Esophagus (tissue), 2 donors: ENCODE measurements around the gene ZNHIT3. TPM values are rescaled to one million over a fixed set of nuclear protein-coding genes. Genes with fewer than 3 reads are reported as not detected.

Source experiments
- H3K27ac ChIP-seq, 2 donors: one replicate each; pipeline ENCODE4 v1.5.1; 2013; ENCODE audit warnings: low read depth in 2 of 2, mild to moderate bottlenecking in 2 of 2, inconsistent platforms in 1 of 2, low read length in 1 of 2, moderate library complexity in 1 of 2
- H3K27me3 ChIP-seq, 2 donors: one replicate each; pipeline ENCODE4 v1.6.1; 2013; ENCODE audit warnings: low read length in 2 of 2, control low read depth in 1 of 2, mild to moderate bottlenecking in 1 of 2; ENCODE audit not compliant: insufficient read depth in 2 of 2, control insufficient read depth in 1 of 2
- H3K36me3 ChIP-seq, 2 donors: one replicate each; pipeline ENCODE4 v1.6.1; 2013; ENCODE audit warnings: low read length in 1 of 2; ENCODE audit not compliant: control insufficient read depth in 2 of 2, insufficient read depth in 2 of 2
- H3K4me1 ChIP-seq, 2 donors: one replicate each; pipeline ENCODE4 v1.6.1; 2013; ENCODE audit warnings: low read length in 1 of 2; ENCODE audit not compliant: control insufficient read depth in 2 of 2, insufficient read depth in 2 of 2
- H3K4me3 ChIP-seq, 2 donors: one replicate each; pipeline ENCODE4 v1.5.1; 2013; ENCODE audit warnings: low read length in 2 of 2, mild to moderate bottlenecking in 2 of 2, low read depth in 1 of 2, moderate library complexity in 1 of 2
- H3K9me3 ChIP-seq, 2 donors: one replicate each; pipeline ENCODE4 v1.6.1; 2013; ENCODE audit warnings: mild to moderate bottlenecking in 2 of 2, low read depth in 1 of 2, low read length in 1 of 2, moderate library complexity in 1 of 2; ENCODE audit not compliant: control insufficient read depth in 2 of 2, insufficient read depth in 1 of 2
- WGBS, 2 donors: extraction: QIAGEN DNeasy Blood & Tissue Kit; methylation state at CpG; one replicate each; pipeline ENCODE4 v1.1.7; 2013; 5-methylcytosine and 5-hydroxymethylcytosine counted together
- polyA plus RNA-seq, 2 donors: library from polyadenylated mRNA; stranded (reverse); fragments of 200-250 nt; gene quantifications; one replicate each; pipeline ENCODE4 v1.2.3, GENCODE V29; 2013
- donor health status: healthy with polysubstance abuse.
- donor health status: Bipolar disorder and iron deficiency.

ZNHIT3 gene
- polyA plus RNA-seq, 2 donors, result 14.7 to 37.0 TPM

- Histone ChIP-seq H3K4me3 (no peak overlapping the region), H3K36me3 (no peaks in the 10 kb centered on the region), H3K27me3 (no peaks in the 10 kb centered on the region), H3K4me1 (no peaks in the 10 kb centered on the region), H3K9me3 (peaks cover 0 to 9% of the 10 kb centered on the region in 2 donors), H3K27ac (no peak overlapping the region)
- 48 to 52% methylated on average over 10 of the region's 10 CpGs for WGBS, 2 donors
Measured at GRCh38 chr17:36461330-36462110, 25.0 kb upstream of the ZNHIT3 start.

DNA sequence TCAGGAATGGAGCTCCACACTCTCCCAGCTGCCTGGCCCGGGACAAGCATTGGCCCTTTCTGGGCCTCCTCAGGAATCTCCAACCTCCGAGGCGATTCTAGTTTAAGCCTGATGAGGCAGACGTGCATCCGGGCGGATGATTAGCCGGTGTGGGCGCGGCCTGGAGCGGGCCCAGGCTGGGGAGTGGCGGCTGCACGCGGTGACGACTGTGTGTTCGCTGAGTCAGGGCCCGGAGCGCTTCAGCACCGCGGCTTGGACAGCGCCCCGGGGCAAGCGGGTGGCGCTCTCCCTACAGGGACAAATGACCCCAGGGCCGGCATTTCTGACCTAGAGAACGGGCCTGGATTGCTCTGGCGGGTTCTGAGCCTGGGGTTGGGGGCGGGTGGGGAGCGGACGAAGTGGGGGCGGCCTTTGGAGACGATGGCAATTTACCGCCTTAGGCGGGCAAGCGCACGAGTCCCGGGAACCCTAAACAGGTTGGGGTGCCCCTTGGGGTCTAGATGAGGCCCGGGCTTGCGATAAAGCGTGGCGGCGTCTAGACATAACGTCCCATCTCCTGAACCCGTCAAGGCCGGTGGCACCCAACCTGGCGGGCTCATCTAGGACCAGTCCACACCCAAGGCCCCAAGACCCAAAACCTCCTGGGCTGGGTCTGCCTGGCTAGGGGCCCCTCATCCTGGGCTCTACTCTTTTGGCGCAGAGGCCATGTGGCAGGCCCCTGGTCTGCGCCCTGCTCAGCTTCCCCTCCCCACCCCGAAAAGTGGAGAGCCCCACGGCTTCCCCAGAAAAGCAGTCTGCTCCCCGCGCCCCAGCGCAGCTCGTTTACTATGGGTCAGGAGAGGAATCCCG is 22.3 kb upstream of the ZNHIT3 start:
- Histone ChIP-seq H3K27ac (no peak overlapping the region), H3K4me1 (no peaks in the 10 kb centered on the region), H3K36me3 (no peaks in the 10 kb centered on the region), H3K4me3 (no peak overlapping the region), H3K27me3 (no peaks in the 10 kb centered on the region), H3K9me3 (peaks cover 0 to 9% of the 10 kb centered on the region in 2 donors)
- 12 to 18% methylated on average over 54 of the region's 54 CpGs for WGBS, 2 donors

DNA sequence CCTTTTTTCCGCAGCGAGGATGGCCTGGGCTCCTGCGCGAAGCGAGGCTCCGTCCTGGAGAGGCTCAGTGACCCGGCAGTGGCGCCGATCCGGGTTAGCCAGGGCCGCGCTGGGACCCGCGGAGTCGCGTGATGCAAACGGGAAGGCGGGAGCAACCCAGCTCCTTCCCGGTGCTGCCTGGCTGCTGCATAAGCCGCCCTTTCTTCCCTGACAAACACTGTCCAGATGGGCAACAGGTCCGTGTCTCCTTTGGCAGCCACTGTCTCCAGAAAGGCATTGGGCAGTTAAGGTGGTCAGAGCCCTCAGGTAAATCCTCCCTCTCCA is 21.8 kb upstream of the ZNHIT3 start:
- Histone ChIP-seq H3K4me1 (no peaks in the 10 kb centered on the region), H3K27ac (no peak overlapping the region), H3K4me3 (no peak overlapping the region), H3K9me3 (peaks cover 0 to 9% of the 10 kb centered on the region in 2 donors), H3K36me3 (no peaks in the 10 kb centered on the region), H3K27me3 (no peaks in the 10 kb centered on the region)
- WGBS, 2 donors, result 15 to 17% methylated on average over 21 of the region's 21 CpGs

DNA sequence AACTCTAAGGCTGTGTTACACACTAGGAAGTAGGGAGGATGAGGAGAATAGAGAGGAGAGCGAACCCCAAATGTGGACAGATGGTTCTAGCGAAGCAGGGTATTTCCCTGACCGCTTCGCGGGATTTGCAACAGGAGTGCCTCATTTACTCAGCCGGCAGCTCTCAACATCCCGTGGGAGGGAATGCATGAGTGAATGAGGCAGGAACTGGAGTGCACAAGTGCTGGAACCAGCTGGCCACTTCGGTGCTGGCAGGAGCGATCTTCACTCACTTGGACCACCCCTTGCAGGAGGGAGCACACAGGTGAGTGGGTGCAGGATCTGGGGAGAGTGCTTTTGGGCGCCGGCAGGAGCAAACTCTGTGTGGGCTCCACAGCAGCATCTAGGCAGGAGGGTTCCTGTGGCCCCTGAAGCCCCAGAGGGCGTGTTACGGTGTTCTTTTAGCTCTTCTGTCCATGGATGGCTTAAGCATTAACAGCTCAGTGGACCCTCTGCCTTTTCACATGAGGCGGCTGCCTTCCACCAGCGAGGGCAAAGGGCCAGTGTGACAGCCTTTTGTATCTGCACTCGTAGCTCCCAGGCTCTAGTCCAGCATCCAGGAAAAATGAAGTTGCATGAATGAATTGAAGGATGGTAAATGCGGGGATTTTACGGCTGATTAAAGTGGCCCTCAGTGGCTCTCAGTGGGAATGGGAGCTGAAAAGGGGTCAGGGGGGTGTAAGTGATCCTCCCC is 17.4 kb upstream of the ZNHIT3 start:
- H3K4me1 ChIP-seq, result no peaks in the 10 kb centered on the region
- H3K9me3 ChIP-seq, result peaks cover 0 to 4% of the 10 kb centered on the region in 2 donors
- H3K36me3 ChIP-seq, result no peaks in the 10 kb centered on the region
- H3K27me3 ChIP-seq, result no peaks in the 10 kb centered on the region
- H3K4me3 ChIP-seq, result no peak overlapping the region
- WGBS, 2 donors, result 66 to 72% methylated on average over 18 of the region's 18 CpGs
- H3K27ac ChIP-seq, result no peak overlapping the region

DNA sequence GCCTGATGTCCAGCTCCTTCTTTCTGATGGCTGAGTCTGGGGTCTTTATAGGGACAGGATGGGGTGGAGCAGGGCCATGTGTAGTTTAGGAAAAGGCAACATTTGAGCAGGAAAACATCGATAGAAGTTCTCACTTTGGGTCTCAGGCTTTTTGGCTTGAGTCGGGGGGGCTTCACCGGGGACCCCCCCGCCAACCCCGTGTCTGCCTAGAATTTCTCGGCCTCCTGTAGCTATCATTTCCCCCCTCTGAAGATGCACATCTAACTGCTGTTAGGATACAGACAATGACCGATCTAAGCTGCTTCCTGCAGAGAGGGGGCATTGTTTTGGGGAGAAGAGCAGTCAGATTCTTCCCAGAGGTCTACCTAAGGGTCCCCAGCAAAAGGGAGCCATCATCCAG is 16.7 kb upstream of the ZNHIT3 start:
- Histone ChIP-seq H3K9me3 (peaks cover 0 to 3% of the 10 kb centered on the region in 2 donors), H3K4me1 (no peaks in the 10 kb centered on the region), H3K4me3 (no peak overlapping the region), H3K27me3 (no peaks in the 10 kb centered on the region), H3K27ac (no peak overlapping the region), H3K36me3 (no peaks in the 10 kb centered on the region)
- 71 to 76% methylated on average over 7 of the region's 7 CpGs for WGBS, 2 donors

- Histone ChIP-seq H3K27me3 (no peaks in the 10 kb centered on the region), H3K36me3 (no peaks in the 10 kb centered on the region), H3K27ac (no peak overlapping the region), H3K9me3 (no peaks in the 10 kb centered on the region), H3K4me3 (no peak overlapping the region), H3K4me1 (peaks cover 0 to 2% of the 10 kb centered on the region in 2 donors)
Measured at GRCh38 chr17:36470499-36470898, 16.0 kb upstream of the ZNHIT3 start.

GRCh38 chr17:36474571-36474970 is 11.9 kb upstream of the ZNHIT3 start:
- H3K4me3 ChIP-seq, result no peak overlapping the region
- peaks cover 0 to 2% of the 10 kb centered on the region in 2 donors for H3K4me1 ChIP-seq
- H3K27me3 ChIP-seq, result no peaks in the 10 kb centered on the region
- 48 to 53% methylated on average over 7 of the region's 7 CpGs for WGBS, 2 donors
- no peak overlapping the region for H3K27ac ChIP-seq
- H3K36me3 ChIP-seq, result no peaks in the 10 kb centered on the region
- H3K9me3 ChIP-seq, result no peaks in the 10 kb centered on the region

DNA sequence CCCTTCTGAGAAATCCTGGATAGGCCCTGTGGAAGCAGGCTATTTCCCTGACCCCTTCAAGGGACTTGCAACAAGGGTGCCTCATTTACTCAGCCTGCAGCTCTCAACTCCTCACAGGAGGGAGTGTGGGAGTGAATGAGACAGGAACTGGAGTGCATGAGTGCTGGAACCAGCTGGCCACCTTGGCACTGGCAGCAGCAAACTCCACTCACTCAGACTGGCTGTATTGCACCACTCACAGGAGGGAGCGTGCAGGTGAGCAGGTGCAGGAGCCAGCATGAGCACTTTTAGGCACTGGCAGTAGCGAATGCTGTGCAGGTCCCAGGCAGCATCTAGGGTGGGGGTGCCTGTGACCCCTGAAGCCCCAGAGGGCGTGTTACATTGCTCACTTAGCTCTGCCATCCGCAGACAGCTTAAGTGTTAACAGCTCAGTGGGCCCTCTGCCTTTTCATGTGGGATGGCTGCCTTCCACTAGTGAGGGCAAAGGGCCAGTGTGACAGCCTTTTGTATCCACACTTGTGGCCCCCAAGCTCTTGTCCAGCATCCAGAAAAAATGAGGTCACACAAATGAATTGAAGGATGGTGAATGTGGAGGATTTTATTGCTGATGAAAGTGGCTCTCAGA is 11.0 kb upstream of the ZNHIT3 start:
- H3K36me3 ChIP-seq, result no peaks in the 10 kb centered on the region
- H3K27me3 ChIP-seq, result no peaks in the 10 kb centered on the region
- no peak overlapping the region for H3K4me3 ChIP-seq
- no peaks in the 10 kb centered on the region for H3K9me3 ChIP-seq
- H3K4me1 ChIP-seq, result peaks cover 0 to 2% of the 10 kb centered on the region in 2 donors
- no peak overlapping the region for H3K27ac ChIP-seq
- WGBS, 2 donors, result 56 to 61% methylated on average over 4 of the region's 4 CpGs

- Histone ChIP-seq H3K27ac (no peak overlapping the region), H3K27me3 (peaks cover 0 to 4% of the 10 kb centered on the region in 2 donors), H3K36me3 (no peaks in the 10 kb centered on the region), H3K9me3 (no peaks in the 10 kb centered on the region), H3K4me3 (no peak overlapping the region), H3K4me1 (peaks cover 7 to 21% of the 10 kb centered on the region in 2 donors)
- WGBS, 2 donors, result 65 to 77% methylated on average over 7 of the region's 7 CpGs
Measured at GRCh38 chr17:36481829-36482228, 4.7 kb upstream of the ZNHIT3 start.
